Heart left ventricle (tissue), 13 donors: ENCODE measurements around the gene HORMAD2.

Experiments
- POLR2A ChIP-seq, 2 donors: fragments of 450-650 bp; IDR thresholded peaks; one replicate each; pipeline ENCODE4 v1.6.1; 2017; ENCODE audit warnings: antibody characterized with exemption in 2 of 2, mild to moderate bottlenecking in 2 of 2, moderate library complexity in 2 of 2
- TF ChIP-seq, protein P1 (sequence below), 12 donors: fragments of 200-600 bp; sonication (generic) in 4 of 12; IDR thresholded peaks; one replicate each; pipeline versions ENCODE4 v1.5.0 to v1.8.0; 2018 to 2022; ENCODE audit warnings: antibody characterized with exemption in 12 of 12, mild to moderate bottlenecking in 5 of 12
- donor health status: ischemic (EF 13 %, LVEDD 7.1; RV severe dilation, severe dysfunction).
- donor health status: DM: no; HTN: yes; CAD: no.
- donor health status: DM: no; HTN: no; CAD: no.
- donor health status: ischemic (EF 25% LVEDD 6.9; RV normal size, moderate dysfunction).
- donor health status: ischemic (EF 25% LVEDD 5.7; RV mildly dilated, moderate dysfunction).
- donor health status: ischemic (EF 35%, LVEDD 5.7; RV mildly dilated, moderate dysfunction).
- donor health status: nonischemic (EF 11% LVEDD 7.7; RV severe dilation, severe dysfunction).
- donor health status: DM: yes; HTN: yes; CAD: no.
- donor health status: PGD.
- donor health status: ischemic (EF 29% LVEDD 5.4; RV normal size, mild dysfunction).
- donor health status: nonischemic (EF 23%, LVEDD 6.1; RV moderate dilation, normal function).

DNA sequence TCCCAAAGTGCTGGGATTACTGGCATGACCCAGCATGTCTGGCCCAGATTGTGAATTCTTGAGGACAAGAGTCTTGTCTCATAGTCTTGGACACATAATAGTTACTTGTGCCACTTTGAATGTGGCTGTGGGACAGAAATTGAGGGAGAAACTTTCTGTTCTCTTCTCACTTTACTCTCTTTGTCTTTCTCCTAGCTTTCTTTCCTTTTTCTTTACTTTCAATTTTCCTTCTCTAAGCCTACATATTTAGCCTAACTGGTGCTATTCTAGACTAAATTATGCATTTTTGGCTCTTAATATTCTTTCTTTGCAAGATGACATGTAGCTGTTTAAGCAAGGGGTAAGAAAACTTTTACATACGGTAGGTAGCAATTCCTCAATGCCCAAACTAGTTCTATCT lies 33.2 kb downstream of the HORMAD2 start:
- TF ChIP-seq, protein P1, sequence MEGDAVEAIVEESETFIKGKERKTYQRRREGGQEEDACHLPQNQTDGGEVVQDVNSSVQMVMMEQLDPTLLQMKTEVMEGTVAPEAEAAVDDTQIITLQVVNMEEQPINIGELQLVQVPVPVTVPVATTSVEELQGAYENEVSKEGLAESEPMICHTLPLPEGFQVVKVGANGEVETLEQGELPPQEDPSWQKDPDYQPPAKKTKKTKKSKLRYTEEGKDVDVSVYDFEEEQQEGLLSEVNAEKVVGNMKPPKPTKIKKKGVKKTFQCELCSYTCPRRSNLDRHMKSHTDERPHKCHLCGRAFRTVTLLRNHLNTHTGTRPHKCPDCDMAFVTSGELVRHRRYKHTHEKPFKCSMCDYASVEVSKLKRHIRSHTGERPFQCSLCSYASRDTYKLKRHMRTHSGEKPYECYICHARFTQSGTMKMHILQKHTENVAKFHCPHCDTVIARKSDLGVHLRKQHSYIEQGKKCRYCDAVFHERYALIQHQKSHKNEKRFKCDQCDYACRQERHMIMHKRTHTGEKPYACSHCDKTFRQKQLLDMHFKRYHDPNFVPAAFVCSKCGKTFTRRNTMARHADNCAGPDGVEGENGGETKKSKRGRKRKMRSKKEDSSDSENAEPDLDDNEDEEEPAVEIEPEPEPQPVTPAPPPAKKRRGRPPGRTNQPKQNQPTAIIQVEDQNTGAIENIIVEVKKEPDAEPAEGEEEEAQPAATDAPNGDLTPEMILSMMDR (IDR thresholded peaks at IDR 0.05), result no peak
- TF ChIP-seq POLR2A (IDR thresholded peaks at IDR 0.05), result no peak
